HG03354 (cell line): Measurements from ENCODE around the gene CEP152.
"Not testable (repeated sequence)": the region's sequence is repeated elsewhere in the genome, so short reads cannot be mapped to it uniquely, and the experiment has no call there.

Experiments used
- ATAC-seq: cut with Tn5 transposase; IDR thresholded peaks from one replicate; pipeline ENCODE4 v1.9.1; 2021; ENCODE audit warnings: mild to moderate bottlenecking; ENCODE audit not compliant: unreplicated experiment, poor library complexity, severe bottlenecking

The CEP152 gene

GRCh38 chr15:48810414-48811324 lies at the start of gene CEP152:
Gene CEP152 (minus strand): TSS chr15:48811069. CDS start chr15:48805649, 5,420 bp downstream.
- peak; percentile 97 for ATAC-seq

- no peak for ATAC-seq
Observed at GRCh38 chr15:48859426-48859825, 48.6 kb upstream of the CEP152 start.

- ATAC-seq, result no peak
Observed at GRCh38 chr15:48858401-48858800, 47.5 kb upstream of the CEP152 start.

GRCh38 chr15:48856942-48857341 lies 46.1 kb upstream of the CEP152 start:
- ATAC-seq, result no peak

GRCh38 chr15:48855501-48856440 lies 44.9 kb upstream of the CEP152 start:
- no peak for ATAC-seq

GRCh38 chr15:48854434-48854833 lies 43.6 kb upstream of the CEP152 start:
- ATAC-seq, result not testable (repeated sequence)

- ATAC-seq, result no peak
Observed at GRCh38 chr15:48851956-48852355, 41.1 kb upstream of the CEP152 start.

- no peak for ATAC-seq
Observed at GRCh38 chr15:48850648-48851047, 39.8 kb upstream of the CEP152 start.

GRCh38 chr15:48845123-48845522 lies 34.3 kb upstream of the CEP152 start:
- ATAC-seq, result no peak

GRCh38 chr15:48842501-48842900 lies 31.6 kb upstream of the CEP152 start:
- ATAC-seq, result no peak

GRCh38 chr15:48834756-48835155 lies 23.9 kb upstream of the CEP152 start:
- no peak for ATAC-seq

GRCh38 chr15:48833526-48834239 lies 22.8 kb upstream of the CEP152 start:
- no peak for ATAC-seq

- ATAC-seq, result no peak
Observed at GRCh38 chr15:48832648-48833047, 21.8 kb upstream of the CEP152 start.

GRCh38 chr15:48828906-48829305 lies 18.0 kb upstream of the CEP152 start:
- ATAC-seq, result no peak

GRCh38 chr15:48828471-48828870 lies 17.6 kb upstream of the CEP152 start:
- ATAC-seq, result no peak

- no peak for ATAC-seq
Observed at GRCh38 chr15:48825075-48825474, 14.2 kb upstream of the CEP152 start.

- ATAC-seq, result no peak
Observed at GRCh38 chr15:48823706-48824105, 12.8 kb upstream of the CEP152 start.

- no peak for ATAC-seq
Observed at GRCh38 chr15:48823237-48823636, 12.4 kb upstream of the CEP152 start.

GRCh38 chr15:48814286-48814685 lies 3.4 kb upstream of the CEP152 start:
- no peak for ATAC-seq
